Cardiac muscle cell (in vitro differentiated cells and primary cell): ENCODE data around the gene LY9. TPM values are rescaled to one million over a fixed set of nuclear protein-coding genes. Genes with fewer than 3 reads are reported as not detected.

Experiments used
- DNase-seq, 2 donors: peaks; one replicate each; pipeline versions ENCODE4 v3.0.0 to v3.0.0-alpha.2; 2010 to 2017; ENCODE audit warnings: low read depth in 1 of 2, low spot score in 1 of 2
- H3K27ac ChIP-seq: fragments of 200-600 bp; sonication (generic); 2 replicates; pipeline ENCODE4 v1.5.1; 2016
- H3K27me3 ChIP-seq: fragments of 200-600 bp; sonication (generic); 2 replicates; pipeline ENCODE4 v1.6.0; 2016; ENCODE audit warnings: control low read depth
- H3K36me3 ChIP-seq: fragments of 200-600 bp; sonication (generic); 2 replicates; pipeline ENCODE4 v1.5.1; 2016; ENCODE audit warnings: control low read depth
- H3K4me1 ChIP-seq: fragments of 200-600 bp; sonication (generic); 2 replicates; pipeline ENCODE4 v1.8.1; 2017; ENCODE audit warnings: low read depth, mild to moderate bottlenecking, mixed run types
- H3K4me3 ChIP-seq: fragments of 200-600 bp; sonication (generic); 2 replicates; pipeline ENCODE4 v1.5.1; 2016; ENCODE audit warnings: mild to moderate bottlenecking
- H3K9me3 ChIP-seq: fragments of 200-600 bp; sonication (generic); 2 replicates; pipeline ENCODE4 v1.5.1; 2017; ENCODE audit warnings: low read depth, mild to moderate bottlenecking, control low read depth
- CTCF ChIP-seq: IDR thresholded peaks from 2 replicates; pipeline ENCODE4 v1.5.1; 2012; ENCODE audit warnings: low read depth, mild to moderate bottlenecking, low read length
- polyA plus RNA-seq: library from polyadenylated mRNA; unstranded; fragments of >200 nt; fragmentation: Nextera tagmentation; extraction: Ambion mirVana; gene quantifications from 2 replicates; pipeline ENCODE4 v1.2.1, GENCODE V29; 2016
- total RNA-seq: library from RNA; depleted of rRNA; stranded (reverse); fragments of >200 nt; gene quantifications from 2 replicates; pipeline ENCODE4 v1.2.3, GENCODE V29; 2016

Gene LY9
- total and polyA plus RNA-seq, 2 experiments from 2014 or later = not detected

DNA sequence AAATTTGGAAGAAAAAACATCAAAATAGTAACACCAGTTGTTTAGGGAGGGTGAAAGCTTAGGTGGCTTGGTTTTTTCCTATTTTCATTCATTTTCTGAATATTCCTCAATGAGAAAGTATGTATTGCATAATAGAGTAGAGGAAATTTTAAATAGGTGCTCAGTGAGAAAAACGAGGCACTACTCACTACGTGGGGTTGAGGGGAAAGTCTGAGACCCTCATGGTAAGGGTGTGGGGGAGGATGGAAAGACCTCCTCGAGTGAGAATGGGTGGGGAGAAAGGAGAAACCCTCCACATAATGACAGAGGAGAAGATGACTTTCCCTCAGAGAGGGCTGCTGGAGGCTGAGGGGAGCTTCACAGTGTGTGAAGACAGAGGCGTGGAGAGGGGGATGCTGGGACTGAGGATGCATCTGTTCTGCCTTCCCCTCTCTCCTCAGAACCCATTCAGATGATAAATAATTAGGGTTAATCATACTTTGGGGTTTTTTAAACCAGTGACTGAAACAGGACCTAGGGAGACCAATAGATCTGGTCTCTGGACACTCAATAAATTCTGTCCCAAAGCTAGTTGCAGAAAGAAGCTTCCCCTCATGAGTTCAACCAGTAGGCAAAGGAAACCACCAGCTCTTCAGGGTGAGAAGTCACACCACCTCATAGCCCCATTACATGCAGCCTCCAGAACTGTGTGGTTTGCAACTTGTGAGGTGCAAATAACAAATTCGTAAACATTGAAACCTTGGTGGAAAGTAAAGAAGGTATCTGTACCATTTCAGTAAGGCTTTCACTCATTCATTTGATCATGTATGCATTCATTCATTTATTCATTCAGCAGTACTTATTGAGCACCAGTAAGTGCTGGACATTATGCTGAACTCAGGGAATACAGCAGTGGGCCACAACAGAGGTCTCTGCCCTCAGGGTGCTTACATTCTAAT is 39.8 kb upstream of the LY9 start:
- Histone ChIP-seq H3K4me1 (no peaks in the 10 kb centered on the region), H3K27ac (no peak overlapping the region), H3K36me3 (no peaks in the 10 kb centered on the region), H3K4me3 (no peak overlapping the region), H3K9me3 (no peaks in the 10 kb centered on the region), H3K27me3 (peaks cover under 1% of the 10 kb centered on the region)
- no peak for TF ChIP-seq CTCF
- no peak for DNase-seq

GRCh38 chr1:160756849-160757201 is 39.1 kb upstream of the LY9 start:
- Histone ChIP-seq H3K27ac (no peak overlapping the region), H3K36me3 (no peaks in the 10 kb centered on the region), H3K9me3 (no peaks in the 10 kb centered on the region), H3K4me3 (no peak overlapping the region), H3K4me1 (no peaks in the 10 kb centered on the region), H3K27me3 (no peaks in the 10 kb centered on the region)
- DNase-seq = no peak
- TF ChIP-seq CTCF = no peak

DNA sequence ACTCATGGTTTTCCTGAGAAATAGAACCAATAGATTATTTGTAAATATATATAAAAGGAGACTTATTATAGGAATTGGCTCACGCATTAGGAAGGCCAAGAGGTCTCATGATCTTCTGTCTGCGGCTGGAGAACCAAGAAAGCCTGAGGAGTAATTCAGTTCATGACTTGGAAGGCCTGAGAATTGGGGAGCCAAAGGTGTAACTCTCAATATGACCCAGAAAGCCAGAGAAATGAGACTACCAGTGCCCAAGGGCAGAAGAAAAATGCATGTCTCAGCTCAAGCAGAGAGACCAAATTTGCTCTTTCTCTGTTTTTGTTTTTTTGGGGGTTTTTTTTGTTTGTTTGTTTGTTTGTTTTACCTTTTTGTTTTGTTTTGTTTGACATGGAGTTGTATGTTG is 37.5 kb upstream of the LY9 start:
- Histone ChIP-seq H3K9me3 (no peaks in the 10 kb centered on the region), H3K27me3 (no peaks in the 10 kb centered on the region), H3K27ac (no peak overlapping the region), H3K36me3 (no peaks in the 10 kb centered on the region), H3K4me1 (no peaks in the 10 kb centered on the region), H3K4me3 (no peak overlapping the region)
- no peak for DNase-seq
- no peak for TF ChIP-seq CTCF

DNA sequence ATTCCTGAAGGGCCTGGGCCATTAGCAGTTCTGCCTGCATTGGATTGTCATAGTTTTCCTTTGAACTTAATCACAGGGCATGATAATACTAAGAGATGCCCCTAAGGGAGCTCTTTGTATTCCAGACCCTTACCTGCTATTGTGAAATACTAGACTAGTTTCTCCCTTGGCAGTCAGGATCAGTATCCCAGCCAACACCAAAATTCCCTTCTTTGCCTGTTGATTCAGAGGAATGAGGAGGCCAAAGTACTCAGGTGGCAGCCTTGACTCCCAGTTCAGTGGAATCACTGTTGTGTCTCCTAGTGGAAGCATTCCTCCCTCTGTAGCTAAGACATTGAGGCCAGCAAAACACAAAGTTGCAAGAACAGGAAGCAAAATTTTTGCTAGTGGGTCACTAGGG is 36.2 kb upstream of the LY9 start:
- Histone ChIP-seq H3K4me3 (no peak overlapping the region), H3K4me1 (no peaks in the 10 kb centered on the region), H3K9me3 (no peaks in the 10 kb centered on the region), H3K36me3 (no peaks in the 10 kb centered on the region), H3K27me3 (no peaks in the 10 kb centered on the region), H3K27ac (no peak overlapping the region)
- no peak for DNase-seq
- TF ChIP-seq CTCF = no peak

GRCh38 chr1:160761046-160761445 is 34.9 kb upstream of the LY9 start:
- Histone ChIP-seq H3K36me3 (no peaks in the 10 kb centered on the region), H3K27me3 (no peaks in the 10 kb centered on the region)
- TF ChIP-seq CTCF = no peak

More at GRCh38 chr1:160761046-160761445, 34.9 kb upstream of the LY9 start:
- no peak overlapping the region for H3K4me3 ChIP-seq
- H3K9me3 ChIP-seq = no peaks in the 10 kb centered on the region
- H3K27ac ChIP-seq = no peak overlapping the region
- no peak for DNase-seq
- H3K4me1 ChIP-seq = no peaks in the 10 kb centered on the region
